KMS-11 (cell line): ENCODE measurements around the gene CAMTA1.
"Not testable (repeated sequence)": the region's sequence is repeated elsewhere in the genome, so short reads cannot be mapped to it uniquely, and the experiment has no call there.

Source experiments
- H2AFZ ChIP-seq: fragments of 200-600 bp; sonication (generic); 2 replicates; pipeline ENCODE4 v1.6.1; 2016; ENCODE audit warnings: antibody characterized with exemption, mixed run types, low read depth
- H3K27ac ChIP-seq: fragments of 200-600 bp; sonication (generic); 2 replicates; pipeline ENCODE4 v1.6.1; 2016; ENCODE audit warnings: mild to moderate bottlenecking, mixed run types
- H3K27me3 ChIP-seq: fragments of 200-600 bp; sonication (generic); 2 replicates; pipeline ENCODE4 v1.6.1; 2017; ENCODE audit warnings: mild to moderate bottlenecking, low read depth, mixed run types, moderate library complexity; ENCODE audit not compliant: insufficient read depth
- H3K36me3 ChIP-seq: fragments of 200-600 bp; sonication (generic); 2 replicates; pipeline ENCODE4 v1.6.1; 2017; ENCODE audit warnings: mild to moderate bottlenecking, mixed run types; ENCODE audit not compliant: insufficient read depth
- H3K4me1 ChIP-seq: fragments of 200-600 bp; sonication (generic); 2 replicates; pipeline ENCODE4 v1.6.1; 2016; ENCODE audit warnings: mild to moderate bottlenecking, low read depth, mixed run types; ENCODE audit not compliant: poor library complexity, severe bottlenecking
- H3K4me2 ChIP-seq: fragments of 200-600 bp; sonication (generic); 2 replicates; pipeline ENCODE4 v1.7.0; 2016; ENCODE audit warnings: mild to moderate bottlenecking, mixed run types
- H3K4me3 ChIP-seq: fragments of 200-600 bp; sonication (generic); IDR thresholded peaks from 2 replicates; pipeline ENCODE4 v1.6.1; 2017; ENCODE audit warnings: low read depth, low read length, mixed read lengths; ENCODE audit not compliant: insufficient read depth
- H3K79me2 ChIP-seq: fragments of 200-600 bp; sonication (generic); 2 replicates; pipeline ENCODE4 v1.6.1; 2016; ENCODE audit warnings: low read depth, mixed run types; ENCODE audit not compliant: insufficient read depth
- H3K9ac ChIP-seq: fragments of 200-600 bp; sonication (generic); 2 replicates; pipeline ENCODE4 v1.6.1; 2016; ENCODE audit warnings: mild to moderate bottlenecking, mixed run types
- H4K20me1 ChIP-seq: fragments of 200-600 bp; sonication (generic); 2 replicates; pipeline ENCODE4 v1.6.1; 2016; ENCODE audit warnings: mild to moderate bottlenecking, mixed run types; ENCODE audit not compliant: insufficient read depth
- TF ChIP-seq, protein P1 (sequence below): fragments of 200-600 bp; sonication (generic); conservative IDR thresholded peaks from 2 replicates; pipeline ENCODE4 v1.6.1; 2017; ENCODE audit warnings: low read depth, mild to moderate bottlenecking, antibody characterized with exemption, low read length, moderate library complexity, mixed read lengths

Gene CAMTA1

DNA sequence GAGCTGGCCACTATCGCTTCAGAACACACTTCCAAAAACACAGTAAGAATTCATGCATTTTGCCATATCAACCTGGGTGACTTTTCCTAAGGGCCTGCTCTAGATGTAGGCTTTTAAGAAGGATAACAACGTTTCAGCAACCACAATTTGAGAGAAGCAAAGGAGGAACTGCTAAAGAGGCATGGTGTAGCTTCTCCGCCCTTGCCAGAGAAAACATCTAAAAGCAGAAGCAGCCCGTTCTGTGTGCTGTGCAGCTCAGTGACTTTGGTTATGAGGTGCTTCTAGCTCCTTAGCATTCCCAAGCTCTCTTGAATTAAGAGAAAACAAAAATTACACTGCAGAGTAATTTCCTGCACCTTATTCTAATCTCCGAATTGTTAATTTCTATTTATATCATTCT, 1001.5 kb downstream of the CAMTA1 start:
- Histone ChIP-seq H3K9ac (no peak overlapping the region), H2AFZ (no peak overlapping the region), H4K20me1 (no peaks in the 10 kb centered on the region), H3K36me3 (no peaks in the 10 kb centered on the region), H3K4me2 (no peak overlapping the region), H3K79me2 (no peaks in the 10 kb centered on the region), H3K27ac (no peak overlapping the region), H3K27me3 (no peaks in the 10 kb centered on the region), H3K4me1 (peaks cover 8% of the 10 kb centered on the region), H3K4me3 (no peak overlapping the region)
- TF ChIP-seq, protein P1, sequence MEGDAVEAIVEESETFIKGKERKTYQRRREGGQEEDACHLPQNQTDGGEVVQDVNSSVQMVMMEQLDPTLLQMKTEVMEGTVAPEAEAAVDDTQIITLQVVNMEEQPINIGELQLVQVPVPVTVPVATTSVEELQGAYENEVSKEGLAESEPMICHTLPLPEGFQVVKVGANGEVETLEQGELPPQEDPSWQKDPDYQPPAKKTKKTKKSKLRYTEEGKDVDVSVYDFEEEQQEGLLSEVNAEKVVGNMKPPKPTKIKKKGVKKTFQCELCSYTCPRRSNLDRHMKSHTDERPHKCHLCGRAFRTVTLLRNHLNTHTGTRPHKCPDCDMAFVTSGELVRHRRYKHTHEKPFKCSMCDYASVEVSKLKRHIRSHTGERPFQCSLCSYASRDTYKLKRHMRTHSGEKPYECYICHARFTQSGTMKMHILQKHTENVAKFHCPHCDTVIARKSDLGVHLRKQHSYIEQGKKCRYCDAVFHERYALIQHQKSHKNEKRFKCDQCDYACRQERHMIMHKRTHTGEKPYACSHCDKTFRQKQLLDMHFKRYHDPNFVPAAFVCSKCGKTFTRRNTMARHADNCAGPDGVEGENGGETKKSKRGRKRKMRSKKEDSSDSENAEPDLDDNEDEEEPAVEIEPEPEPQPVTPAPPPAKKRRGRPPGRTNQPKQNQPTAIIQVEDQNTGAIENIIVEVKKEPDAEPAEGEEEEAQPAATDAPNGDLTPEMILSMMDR: no peak

DNA sequence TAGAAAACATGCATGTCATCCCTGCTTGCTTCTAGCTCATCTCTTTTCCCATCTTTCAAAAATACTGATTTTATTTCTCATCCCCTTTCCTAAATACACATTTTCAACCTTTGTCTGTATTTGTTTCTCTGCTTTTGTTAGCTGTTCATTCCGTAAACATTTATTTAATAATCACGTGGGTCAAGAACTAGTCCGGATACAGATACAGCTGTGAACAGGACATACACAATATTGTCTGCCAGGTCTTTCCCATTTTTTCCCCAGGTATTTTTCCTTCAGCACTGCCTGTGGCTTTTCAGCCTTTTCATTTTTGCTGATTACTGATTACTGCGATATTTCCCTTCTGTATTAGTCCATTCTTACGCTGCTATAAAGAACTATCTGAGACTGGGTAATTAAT, 1004.6 kb downstream of the CAMTA1 start:
- TF ChIP-seq, protein P1: no peak
- Histone ChIP-seq H3K4me2 (no peak overlapping the region), H3K4me3 (no peak overlapping the region), H3K27ac (no peak overlapping the region), H3K27me3 (no peaks in the 10 kb centered on the region), H4K20me1 (no peaks in the 10 kb centered on the region), H2AFZ (no peak overlapping the region), H3K4me1 (no peaks in the 10 kb centered on the region), H3K9ac (no peak overlapping the region), H3K36me3 (no peaks in the 10 kb centered on the region), H3K79me2 (no peaks in the 10 kb centered on the region)

DNA sequence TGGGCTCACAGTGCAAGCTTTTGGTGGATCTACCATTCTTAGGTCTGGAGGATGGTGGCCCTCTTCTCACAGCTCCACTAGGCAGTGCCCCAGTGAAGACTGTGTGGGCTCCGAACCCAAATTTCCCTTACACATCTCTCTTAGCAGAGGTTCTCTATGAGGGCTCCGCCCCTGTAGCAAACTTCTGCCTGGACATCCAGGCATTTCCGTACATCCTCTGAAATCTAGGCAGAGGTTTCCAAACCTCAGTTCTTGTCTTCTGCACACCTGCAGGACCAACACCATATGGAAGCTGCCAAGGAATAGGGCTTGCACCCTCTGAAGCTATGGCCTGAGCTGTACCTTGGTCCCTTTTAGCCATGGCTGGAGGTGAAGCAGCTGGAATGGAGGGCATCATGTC, 1005.8 kb downstream of the CAMTA1 start:
- not testable (repeated sequence) for H3K36me3 ChIP-seq, H3K9ac ChIP-seq, H3K79me2 ChIP-seq, H3K27me3 ChIP-seq, H3K4me1 ChIP-seq, H4K20me1 ChIP-seq, H3K4me2 ChIP-seq, H3K4me3 ChIP-seq, H3K27ac ChIP-seq, H2AFZ ChIP-seq

DNA sequence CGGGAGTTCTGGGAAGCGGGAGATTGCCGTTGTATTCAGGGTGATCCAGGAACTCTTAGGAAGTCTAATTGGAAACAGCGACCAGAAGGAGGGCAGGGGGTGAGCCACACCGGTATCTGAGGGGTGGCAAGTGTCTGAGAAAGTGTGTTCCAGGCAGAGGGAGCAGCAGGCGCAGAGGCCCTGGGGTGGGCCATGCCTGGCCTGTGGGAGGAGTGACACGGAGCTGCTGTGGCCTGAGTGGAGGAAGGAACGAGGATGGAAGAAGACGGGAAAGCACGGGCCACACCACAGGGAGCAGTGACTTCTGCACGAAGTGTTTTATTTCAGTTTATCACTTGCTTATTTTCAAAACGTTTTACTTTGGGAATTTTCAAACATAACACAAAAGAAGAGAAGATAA, 1010.2 kb downstream of the CAMTA1 start:
- Histone ChIP-seq H3K36me3 (no peaks in the 10 kb centered on the region), H3K4me3 (no peak overlapping the region), H3K27me3 (no peaks in the 10 kb centered on the region), H2AFZ (no peak overlapping the region), H4K20me1 (no peaks in the 10 kb centered on the region), H3K9ac (no peak overlapping the region), H3K4me2 (no peak overlapping the region), H3K4me1 (no peaks in the 10 kb centered on the region), H3K79me2 (no peaks in the 10 kb centered on the region), H3K27ac (no peak overlapping the region)
- TF ChIP-seq, protein P1: no peak

DNA sequence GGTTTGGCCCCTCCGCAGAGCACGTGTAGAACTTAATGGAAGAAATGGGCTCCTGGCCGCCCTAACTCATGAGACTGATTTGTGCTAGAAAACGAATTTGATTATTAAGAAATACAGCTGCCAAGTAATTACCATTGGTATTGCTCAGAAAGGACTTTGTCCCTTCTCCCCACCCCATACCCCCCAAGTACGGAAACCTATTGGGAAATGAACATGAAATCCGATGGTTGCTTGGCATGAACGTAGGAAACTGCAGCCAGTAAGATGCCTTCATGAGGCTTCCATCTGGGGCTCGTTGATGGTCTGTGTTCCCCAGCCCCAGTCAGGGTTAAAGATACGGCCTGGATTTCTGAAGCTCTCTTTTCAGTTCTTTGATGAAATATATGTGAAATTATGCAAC, 1020.2 kb downstream of the CAMTA1 start:
- Histone ChIP-seq H3K27ac (no peak overlapping the region), H3K4me2 (no peak overlapping the region), H3K9ac (no peak overlapping the region), H3K36me3 (no peaks in the 10 kb centered on the region), H3K4me3 (no peak overlapping the region), H3K4me1 (no peaks in the 10 kb centered on the region), H2AFZ (no peak overlapping the region), H3K27me3 (no peaks in the 10 kb centered on the region), H3K79me2 (no peaks in the 10 kb centered on the region), H4K20me1 (no peaks in the 10 kb centered on the region)
- TF ChIP-seq, protein P1: no peak
